Measurements from ENCODE around the gene HCK. TPM values are rescaled to one million over a fixed set of nuclear protein-coding genes. Genes with fewer than 3 reads are reported as not detected.
"Not testable (repeated sequence)": the region's sequence is repeated elsewhere in the genome, so short reads cannot be mapped to it uniquely, and the experiment has no call there.

Gene HCK
- total RNA-seq, 5 donors from 2014 or later (not counting 1 experiment from before 2014, with no cell fraction given) = 0.29 to 1.5 (median 0.73) TPM

DNA sequence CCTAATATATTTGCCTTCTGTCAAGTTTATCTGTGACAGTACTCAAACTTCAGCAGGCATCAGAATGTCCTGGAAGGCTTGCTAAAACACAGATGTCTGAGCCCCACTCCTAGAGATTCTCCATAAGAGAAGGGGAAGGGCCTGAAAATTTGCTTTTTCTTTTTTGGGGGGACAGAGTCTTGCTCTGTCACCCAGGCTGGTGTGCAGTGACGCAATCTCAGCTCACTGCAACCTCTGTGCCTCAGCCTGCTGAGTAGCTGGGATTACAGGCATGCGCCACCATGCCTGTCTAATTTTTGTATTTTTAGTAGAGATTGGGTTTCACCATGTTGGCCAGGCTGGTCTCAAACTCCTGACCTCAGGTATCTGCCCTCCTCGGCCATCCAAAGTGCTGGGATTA, 18.3 kb upstream of the HCK start:
- H3K27ac ChIP-seq (ENCODE audit: low read length); H3K4me3 Mint-ChIP-seq; H3K9me3 ChIP-seq; H3K36me3 ChIP-seq (ENCODE audit: control insufficient read depth in 2 of 2, extremely low read depth in 1 of 2, insufficient read depth in 1 of 2, low read length in 1 of 2); ATAC-seq (replicated peaks in 1 of 4); H3K36me3 Mint-ChIP-seq; H3K4me3 ChIP-seq (ENCODE audit: control insufficient read depth in 1 of 2, extremely low read depth in 1 of 2, low read length in 1 of 2); H3K27ac Mint-ChIP-seq; H3K9me3 Mint-ChIP-seq; H3K4me1 ChIP-seq (ENCODE audit: control insufficient read depth in 1 of 2, extremely low read depth in 1 of 2, insufficient read depth in 2 of 2, low read length in 2 of 2); POLR2A ChIA-PET; DNase-seq; H3K4me1 Mint-ChIP-seq: not testable (repeated sequence)
- CTCF ChIA-PET = interaction anchor here in 1 of 2 donors (1.0 kb wide), 1 partner anchor 8 kb away, joined by 3 read pairs; no protein-coding TSS in a partner anchor
- 100% methylated on average over 3 of the region's 3 CpGs for WGBS (ENCODE audit: insufficient coverage)
- H3K27me3 ChIP-seq (replicated peaks in 1 of 2; ENCODE audit: control insufficient read depth in 2 of 2, extremely low read depth in 1 of 2, insufficient read depth in 2 of 2, low read length in 1 of 2) = peaks cover 0 to 57% of the 10 kb centered on the region in 2 experiments
- H3K27me3 Mint-ChIP-seq = peaks cover 22 to 48% of the 10 kb centered on the region in 2 donors

DNA sequence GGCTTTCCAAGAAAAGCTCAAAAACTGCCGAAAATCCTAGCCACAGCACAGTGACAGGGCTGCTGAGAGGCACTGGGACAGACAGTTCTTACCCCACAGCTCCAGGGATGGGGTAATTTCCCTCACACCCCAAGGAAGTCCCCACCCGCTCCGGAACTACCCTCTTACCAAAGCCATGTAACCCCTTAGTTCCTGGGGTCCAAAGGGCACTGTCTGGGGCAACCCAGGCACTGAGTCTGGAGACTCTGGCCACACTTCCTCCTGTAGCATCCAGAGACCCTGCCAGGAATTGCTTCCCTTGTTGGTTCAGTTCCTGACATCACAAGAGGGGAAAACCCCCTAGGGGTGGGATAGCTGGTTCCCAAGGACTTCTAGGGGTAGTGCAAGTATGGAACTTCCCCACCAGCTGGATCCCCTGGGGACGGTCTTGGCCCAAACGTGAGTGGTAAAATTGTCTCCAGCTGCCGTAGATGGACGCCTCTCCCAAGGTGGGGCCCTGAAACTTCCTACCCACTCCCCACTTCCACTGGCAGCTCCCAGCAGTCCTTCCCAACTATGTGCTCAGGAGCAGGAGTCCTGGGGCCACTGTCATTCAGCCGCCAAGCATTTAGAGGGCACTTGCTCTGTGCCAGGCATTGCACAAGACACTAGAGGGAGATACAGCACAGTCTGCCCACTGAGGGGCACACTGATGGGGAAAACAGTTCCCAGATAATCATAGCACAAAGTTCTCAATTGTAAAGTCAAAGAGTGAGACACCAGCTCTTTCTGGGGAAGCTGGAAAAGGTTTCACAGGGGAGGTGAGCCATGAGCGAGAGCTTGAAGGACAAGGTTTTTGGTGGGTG, 17.2 kb upstream of the HCK start:
- Histone ChIP-seq H3K27ac (ENCODE audit: low read length) (no peak overlapping the region), H3K36me3 (ENCODE audit: control insufficient read depth in 2 of 2, extremely low read depth in 1 of 2, insufficient read depth in 1 of 2, low read length in 1 of 2) (no peaks in the 10 kb centered on the region), H3K27me3 (replicated peaks in 1 of 2; ENCODE audit: control insufficient read depth in 2 of 2, extremely low read depth in 1 of 2, insufficient read depth in 2 of 2, low read length in 1 of 2) (peaks cover 0 to 53% of the 10 kb centered on the region in 2 experiments), H3K9me3 (no peaks in the 10 kb centered on the region), H3K4me1 (ENCODE audit: control insufficient read depth in 1 of 2, extremely low read depth in 1 of 2, insufficient read depth in 2 of 2, low read length in 2 of 2) (peaks cover 0 to 8% of the 10 kb centered on the region in 2 experiments), H3K4me3 (ENCODE audit: control insufficient read depth in 1 of 2, extremely low read depth in 1 of 2, low read length in 1 of 2) (no peak overlapping the region)
- Mint-ChIP-seq H3K9me3 (no peaks in the 10 kb centered on the region), H3K4me1 (peaks cover 0 to 2% (median under 1%) of the 10 kb centered on the region in 3 donors), H3K27ac (no peak overlapping the region), H3K36me3 (no peaks in the 10 kb centered on the region), H3K4me3 (no peak overlapping the region), H3K27me3 (peaks cover 22 to 48% of the 10 kb centered on the region in 2 donors)
- ATAC-seq (replicated peaks in 1 of 4) = no peak
- POLR2A ChIA-PET = interaction anchor here (0.5 to 0.6 kb wide), 2 partner anchors 21 to 108 kb away, joined by 3 read pairs; no protein-coding TSS in a partner anchor
- WGBS (ENCODE audit: insufficient coverage) = 65% methylated on average over 7 of the region's 9 CpGs
- CTCF ChIA-PET = interaction anchor here in 1 of 2 donors (1.0 kb wide), 1 partner anchor 9 kb away, joined by 3 read pairs; no protein-coding TSS in a partner anchor
- no peak for DNase-seq

DNA sequence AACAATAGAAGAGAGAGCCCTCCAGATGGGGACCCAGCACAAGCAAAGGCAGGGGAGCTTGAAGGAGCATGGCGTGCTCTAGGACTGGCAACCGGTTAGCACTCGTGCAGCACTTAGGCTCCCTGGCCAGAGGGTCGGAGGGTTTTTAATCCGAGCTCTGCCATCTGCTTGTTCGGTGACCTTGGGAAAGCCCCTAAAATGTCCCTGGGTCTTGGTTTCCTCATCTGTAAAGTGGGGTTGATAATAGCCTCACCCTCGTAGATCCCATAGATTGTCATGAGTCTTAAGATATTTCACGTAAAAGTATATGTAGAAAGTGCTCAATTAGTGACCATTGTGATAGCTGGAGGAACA, 16.6 kb upstream of the HCK start:
- Histone ChIP-seq H3K36me3 (ENCODE audit: control insufficient read depth in 2 of 2, extremely low read depth in 1 of 2, insufficient read depth in 1 of 2, low read length in 1 of 2) (no peaks in the 10 kb centered on the region), H3K27ac (ENCODE audit: low read length) (no peak overlapping the region), H3K27me3 (replicated peaks in 1 of 2; ENCODE audit: control insufficient read depth in 2 of 2, extremely low read depth in 1 of 2, insufficient read depth in 2 of 2, low read length in 1 of 2) (peaks cover 0 to 57% of the 10 kb centered on the region in 2 experiments), H3K4me1 (ENCODE audit: control insufficient read depth in 1 of 2, extremely low read depth in 1 of 2, insufficient read depth in 2 of 2, low read length in 2 of 2) (peaks cover 0 to 8% of the 10 kb centered on the region in 2 experiments), H3K4me3 (ENCODE audit: control insufficient read depth in 1 of 2, extremely low read depth in 1 of 2, low read length in 1 of 2) (no peak overlapping the region), H3K9me3 (no peaks in the 10 kb centered on the region)
- peaks cover 0 to 2% (median 2%) of the 10 kb centered on the region in 3 donors for H3K4me1 Mint-ChIP-seq
- POLR2A ChIA-PET = interaction anchor here (0.5 to 0.6 kb wide), 2 partner anchors 21 to 108 kb away, joined by 3 read pairs; no protein-coding TSS in a partner anchor
- ATAC-seq (replicated peaks in 1 of 4) (no peak), DNase-seq (no peak)
- no peaks in the 10 kb centered on the region for H3K36me3 Mint-ChIP-seq
- H3K4me3 Mint-ChIP-seq = no peak overlapping the region
- H3K27me3 Mint-ChIP-seq = peaks cover 22 to 48% of the 10 kb centered on the region in 2 donors
- H3K27ac Mint-ChIP-seq = no peak overlapping the region
- CTCF ChIA-PET = no interaction called here
- H3K9me3 Mint-ChIP-seq = no peaks in the 10 kb centered on the region
- 90% methylated on average over 3 of the region's 8 CpGs for WGBS (ENCODE audit: insufficient coverage)

DNA sequence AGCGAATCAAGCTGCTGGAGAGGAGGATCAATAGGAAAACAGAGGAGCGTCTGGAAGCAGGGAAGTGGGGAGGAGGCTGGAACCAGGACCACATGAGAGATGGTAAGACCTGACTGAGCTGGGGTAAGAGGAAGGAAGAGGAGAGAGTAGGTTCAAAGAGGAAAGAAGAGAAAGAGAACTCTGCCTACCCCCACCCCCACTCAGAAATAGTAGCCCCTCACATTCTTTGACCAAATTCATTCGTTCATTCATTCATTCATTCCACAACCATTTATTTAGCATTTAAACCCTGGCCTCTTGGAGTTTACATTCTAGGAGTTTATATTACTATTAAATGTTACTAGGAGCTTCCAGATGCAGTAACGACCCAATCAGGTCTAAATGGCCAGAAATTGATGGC, 15.8 kb upstream of the HCK start:
- peaks cover 0 to 50% of the 10 kb centered on the region in 2 experiments for H3K27me3 ChIP-seq (replicated peaks in 1 of 2; ENCODE audit: control insufficient read depth in 2 of 2, extremely low read depth in 1 of 2, insufficient read depth in 2 of 2, low read length in 1 of 2)
- Mint-ChIP-seq H3K4me3 (no peak overlapping the region), H3K9me3 (no peaks in the 10 kb centered on the region), H3K27ac (no peak overlapping the region), H3K27me3 (peaks cover 29 to 55% of the 10 kb centered on the region in 2 donors), H3K36me3 (no peaks in the 10 kb centered on the region), H3K4me1 (peaks cover 0 to 2% (median 2%) of the 10 kb centered on the region in 3 donors)
- ChIA-PET CTCF (interaction anchor here in 1 of 2 donors (0.5 to 1.1 kb wide), 3 partner anchors 10 to 250 kb away, joined by 4 to 6 read pairs (median 5); no protein-coding TSS in a partner anchor), POLR2A (no interaction called here)
- no peaks in the 10 kb centered on the region for H3K9me3 ChIP-seq
- H3K36me3 ChIP-seq (ENCODE audit: control insufficient read depth in 2 of 2, extremely low read depth in 1 of 2, insufficient read depth in 1 of 2, low read length in 1 of 2) = no peaks in the 10 kb centered on the region
- DNase-seq = no peak
- no peak overlapping the region for H3K27ac ChIP-seq (ENCODE audit: low read length)
- H3K4me1 ChIP-seq (ENCODE audit: control insufficient read depth in 1 of 2, extremely low read depth in 1 of 2, insufficient read depth in 2 of 2, low read length in 2 of 2) = peaks cover 0 to 4% of the 10 kb centered on the region in 2 experiments
- no peak for ATAC-seq (replicated peaks in 1 of 4)
- 60% methylated on average over 1 of the region's 4 CpGs for WGBS (ENCODE audit: insufficient coverage)
- no peak overlapping the region for H3K4me3 ChIP-seq (ENCODE audit: control insufficient read depth in 1 of 2, extremely low read depth in 1 of 2, low read length in 1 of 2)

DNA sequence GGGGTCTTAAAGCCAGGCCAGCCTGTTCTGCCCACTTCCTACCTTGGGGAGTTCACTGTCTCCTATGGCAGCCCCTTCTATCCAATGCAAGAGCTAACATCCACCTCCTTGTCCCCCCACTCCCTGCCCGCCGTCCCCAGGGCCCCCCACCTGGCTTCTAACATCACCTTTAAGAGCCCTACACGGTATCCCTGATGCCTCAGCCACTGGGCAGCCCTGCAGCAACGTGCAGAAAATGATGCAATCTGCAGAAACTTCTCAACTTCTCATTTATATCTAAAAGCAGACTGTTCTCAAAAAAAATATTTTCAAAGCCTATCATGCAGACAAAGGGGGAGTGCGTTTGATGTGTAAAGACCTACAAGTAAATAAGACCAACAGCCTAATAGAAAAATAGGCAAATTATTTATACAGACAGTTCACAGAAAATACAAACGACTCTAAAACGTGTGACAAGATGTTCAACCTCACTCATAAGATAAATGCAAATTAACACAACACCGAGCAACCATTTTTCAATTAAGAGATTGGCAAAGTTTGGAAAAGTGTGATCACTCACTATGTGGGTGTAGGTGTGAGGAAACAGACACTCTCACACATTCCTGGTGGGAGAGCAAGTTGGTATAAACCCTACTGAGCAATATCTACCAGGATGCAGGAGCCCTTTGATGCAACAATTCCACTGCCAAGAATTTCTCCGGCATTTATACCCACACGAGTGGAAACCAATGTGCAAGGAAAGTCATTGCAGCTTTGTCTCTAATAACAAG, 15.1 kb upstream of the HCK start:
- POLR2A ChIA-PET = no interaction called here
- CTCF ChIA-PET = interaction anchor here in 1 of 2 donors (0.5 to 1.1 kb wide), 3 partner anchors 11 to 250 kb away, joined by 4 to 6 read pairs (median 5); no protein-coding TSS in a partner anchor
- Histone ChIP-seq H3K27ac (ENCODE audit: low read length) (no peak overlapping the region), H3K4me3 (ENCODE audit: control insufficient read depth in 1 of 2, extremely low read depth in 1 of 2, low read length in 1 of 2) (no peak overlapping the region), H3K4me1 (ENCODE audit: control insufficient read depth in 1 of 2, extremely low read depth in 1 of 2, insufficient read depth in 2 of 2, low read length in 2 of 2) (no peaks in the 10 kb centered on the region), H3K36me3 (ENCODE audit: control insufficient read depth in 2 of 2, extremely low read depth in 1 of 2, insufficient read depth in 1 of 2, low read length in 1 of 2) (no peaks in the 10 kb centered on the region), H3K9me3 (no peaks in the 10 kb centered on the region), H3K27me3 (replicated peaks in 1 of 2; ENCODE audit: control insufficient read depth in 2 of 2, extremely low read depth in 1 of 2, insufficient read depth in 2 of 2, low read length in 1 of 2) (peaks cover 0 to 44% of the 10 kb centered on the region in 2 experiments)
- H3K27me3 Mint-ChIP-seq = peaks cover 32 to 58% of the 10 kb centered on the region in 2 donors
- H3K9me3 Mint-ChIP-seq = no peaks in the 10 kb centered on the region
- peaks cover 0 to 2% (median 0%) of the 10 kb centered on the region in 3 donors for H3K4me1 Mint-ChIP-seq
- no peak overlapping the region for H3K27ac Mint-ChIP-seq
- 52% methylated on average over 4 of the region's 10 CpGs for WGBS (ENCODE audit: insufficient coverage)
- ATAC-seq (replicated peaks in 1 of 4) = no peak
- DNase-seq = no peak
- no peak overlapping the region for H3K4me3 Mint-ChIP-seq
- H3K36me3 Mint-ChIP-seq = no peaks in the 10 kb centered on the region

DNA sequence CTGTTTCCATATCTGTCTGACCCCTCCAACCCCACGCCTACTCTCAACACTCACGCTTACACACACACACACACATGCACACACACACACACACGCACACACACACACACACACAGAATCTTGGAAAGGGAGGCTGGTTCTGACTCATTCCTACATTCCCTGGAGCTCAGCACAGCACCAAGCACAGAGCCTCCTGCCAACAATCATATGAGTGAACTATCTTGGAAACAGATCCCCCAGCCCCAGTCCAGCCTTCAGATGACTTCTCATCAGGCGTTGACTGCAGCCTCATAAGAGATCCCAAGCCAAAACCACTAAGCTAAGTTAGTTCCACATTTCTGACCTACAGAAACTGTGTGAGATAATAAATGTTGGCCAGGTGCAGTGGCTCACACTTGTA, 14.1 kb upstream of the HCK start:
- no peaks in the 10 kb centered on the region for H3K9me3 Mint-ChIP-seq
- H3K4me1 ChIP-seq (ENCODE audit: control insufficient read depth in 1 of 2, extremely low read depth in 1 of 2, insufficient read depth in 2 of 2, low read length in 2 of 2) = no peaks in the 10 kb centered on the region
- ChIA-PET POLR2A (no interaction called here), CTCF (interaction anchor here in 1 of 2 donors (0.5 kb wide), 1 partner anchor 1755 kb away, joined by 4 read pairs; no protein-coding TSS in a partner anchor)
- H3K9me3 ChIP-seq = no peaks in the 10 kb centered on the region
- WGBS (ENCODE audit: insufficient coverage) = 71% methylated on average over 3 of the region's 4 CpGs
- no peaks in the 10 kb centered on the region for H3K36me3 ChIP-seq (ENCODE audit: control insufficient read depth in 2 of 2, extremely low read depth in 1 of 2, insufficient read depth in 1 of 2, low read length in 1 of 2)
- no peak overlapping the region for H3K27ac ChIP-seq (ENCODE audit: low read length)
- H3K36me3 Mint-ChIP-seq = no peaks in the 10 kb centered on the region
- DNase-seq = no peak
- peaks cover 38 to 55% of the 10 kb centered on the region in 2 donors for H3K27me3 Mint-ChIP-seq
- no peak for ATAC-seq (replicated peaks in 1 of 4)
- H3K4me3 Mint-ChIP-seq = no peak overlapping the region
- H3K4me1 Mint-ChIP-seq = peaks cover 0 to 2% (median 0%) of the 10 kb centered on the region in 3 donors
- no peak overlapping the region for H3K27ac Mint-ChIP-seq
- no peak overlapping the region for H3K4me3 ChIP-seq (ENCODE audit: control insufficient read depth in 1 of 2, extremely low read depth in 1 of 2, low read length in 1 of 2)
- H3K27me3 ChIP-seq (replicated peaks in 1 of 2; ENCODE audit: control insufficient read depth in 2 of 2, extremely low read depth in 1 of 2, insufficient read depth in 2 of 2, low read length in 1 of 2) = peaks cover 0 to 43% of the 10 kb centered on the region in 2 experiments

All from T-cell (primary cell).